ENCODE data around the gene MEGF9. TPM values are rescaled to one million over a fixed set of nuclear protein-coding genes. Genes with fewer than 3 reads are reported as not detected.

Gene MEGF9
- total and polyA plus RNA-seq, 2 donors (not counting 3 experiments of a cell fraction or from before 2014, with no cell fraction given), result 4.0 to 13.0 TPM

DNA sequence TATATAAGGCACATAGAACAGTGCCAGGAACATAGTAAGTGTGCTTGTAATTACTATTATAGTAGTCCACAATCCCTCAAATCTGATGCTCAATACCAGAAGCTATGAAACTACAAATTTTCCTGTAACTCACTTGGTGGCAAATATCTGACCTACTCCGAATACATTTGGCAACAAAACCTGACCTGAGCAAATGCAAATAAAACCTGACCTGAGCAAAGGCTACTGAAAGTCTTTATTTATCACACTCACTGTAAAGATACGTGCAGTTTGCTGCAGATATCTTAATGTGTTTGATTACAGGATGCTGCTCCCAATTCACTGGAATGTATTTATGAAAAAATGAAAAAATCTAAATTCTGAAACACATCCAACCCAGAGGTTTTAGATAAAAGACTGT, 7.1 kb downstream of the MEGF9 start:
- no peak overlapping the region for H3K9ac ChIP-seq (replicated peaks; ENCODE audit: extremely low read depth, insufficient read depth, low read length)
- no peak overlapping the region for H3K4me2 ChIP-seq (ENCODE audit: insufficient read depth, low read length)
- no peaks in the 10 kb centered on the region for H3K9me3 ChIP-seq (replicated peaks; ENCODE audit: control insufficient read depth, insufficient read depth, low read length)
- DNase-seq (ENCODE audit: low read depth, low spot score) (no peak), FAIRE-seq (no peak)
- H3K4me1 ChIP-seq (ENCODE audit: control insufficient read depth, extremely low read depth, insufficient read depth, low read length), result peaks cover 3% of the 10 kb centered on the region
- no peak overlapping the region for H3K4me3 ChIP-seq (replicated peaks in 1 of 3; ENCODE audit: insufficient read depth in 1 of 3, low read depth in 1 of 3, low read length in 3 of 3)
- POLR2A ChIA-PET, result interaction anchor here (0.6 kb wide), 1 partner anchor 52 kb away, joined by 3 read pairs; no protein-coding TSS in a partner anchor
- H3K27ac ChIP-seq (ENCODE audit: insufficient read depth, low read depth, low read length), result no peak overlapping the region
- intact Hi-C loops (cut with micrococcal nuclease) (no loop called here), dilution Hi-C loops (cut with MboI; ENCODE audit: extremely low pct_ligation_motif_present, low sequenced_read_pairs) (no loop called here)
- CTCF ChIA-PET, result interaction anchor here (0.7 to 1.6 kb wide), 4 partner anchors 10 to 39 kb away, joined by 3 read pairs; no protein-coding TSS in a partner anchor
- H3K9me1 ChIP-seq (replicated peaks; ENCODE audit: control insufficient read depth, extremely low read depth, insufficient read depth, low read length), result no peaks in the 10 kb centered on the region
- H3K79me2 ChIP-seq (ENCODE audit: control insufficient read depth, insufficient read depth, low read length), result no peaks in the 10 kb centered on the region
- no TSS peak for BruUV-seq (replicated peaks)
- no peaks in the 10 kb centered on the region for H3K36me3 ChIP-seq (ENCODE audit: control insufficient read depth in 2 of 2, extremely low read depth in 1 of 2, insufficient read depth in 2 of 2, low read length in 2 of 2)
- H2AFZ ChIP-seq (ENCODE audit: low read depth, low read length), result no peak overlapping the region
- H3K27me3 ChIP-seq (ENCODE audit: control insufficient read depth in 2 of 2, insufficient read depth in 2 of 2, low read length in 2 of 2), result no peaks in the 10 kb centered on the region
- no peak for TF ChIP-seq JUN (IDR thresholded peaks at IDR 0.05; ENCODE audit: borderline replicate concordance, insufficient read depth, insufficient read length, low read depth)
- TF ChIP-seq, protein P1, sequence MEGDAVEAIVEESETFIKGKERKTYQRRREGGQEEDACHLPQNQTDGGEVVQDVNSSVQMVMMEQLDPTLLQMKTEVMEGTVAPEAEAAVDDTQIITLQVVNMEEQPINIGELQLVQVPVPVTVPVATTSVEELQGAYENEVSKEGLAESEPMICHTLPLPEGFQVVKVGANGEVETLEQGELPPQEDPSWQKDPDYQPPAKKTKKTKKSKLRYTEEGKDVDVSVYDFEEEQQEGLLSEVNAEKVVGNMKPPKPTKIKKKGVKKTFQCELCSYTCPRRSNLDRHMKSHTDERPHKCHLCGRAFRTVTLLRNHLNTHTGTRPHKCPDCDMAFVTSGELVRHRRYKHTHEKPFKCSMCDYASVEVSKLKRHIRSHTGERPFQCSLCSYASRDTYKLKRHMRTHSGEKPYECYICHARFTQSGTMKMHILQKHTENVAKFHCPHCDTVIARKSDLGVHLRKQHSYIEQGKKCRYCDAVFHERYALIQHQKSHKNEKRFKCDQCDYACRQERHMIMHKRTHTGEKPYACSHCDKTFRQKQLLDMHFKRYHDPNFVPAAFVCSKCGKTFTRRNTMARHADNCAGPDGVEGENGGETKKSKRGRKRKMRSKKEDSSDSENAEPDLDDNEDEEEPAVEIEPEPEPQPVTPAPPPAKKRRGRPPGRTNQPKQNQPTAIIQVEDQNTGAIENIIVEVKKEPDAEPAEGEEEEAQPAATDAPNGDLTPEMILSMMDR (IDR thresholded peaks at IDR 0.05; ENCODE audit: extremely low read depth in 1 of 2, insufficient read depth in 1 of 2, low read depth in 1 of 2, low read length in 2 of 2), result no peak
- no peak for TF ChIP-seq EZH2 (IDR thresholded peaks at IDR 0.05; ENCODE audit: borderline replicate concordance, low read depth, low read length, severe bottlenecking)
- no peak for TF ChIP-seq POLR2A (IDR thresholded peaks at IDR 0.05; ENCODE audit: low read depth, low read length)
- TF ChIP-seq GATA2 (IDR thresholded peaks at IDR 0.05; ENCODE audit: insufficient read depth, insufficient read length, low read depth, low read length), result no peak
- TF ChIP-seq POLR2AphosphoS5 (IDR thresholded peaks at IDR 0.05; ENCODE audit: insufficient read depth, low read depth, low read length), result no peak
- TF ChIP-seq, protein P2, sequence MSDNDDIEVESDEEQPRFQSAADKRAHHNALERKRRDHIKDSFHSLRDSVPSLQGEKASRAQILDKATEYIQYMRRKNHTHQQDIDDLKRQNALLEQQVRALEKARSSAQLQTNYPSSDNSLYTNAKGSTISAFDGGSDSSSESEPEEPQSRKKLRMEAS (IDR thresholded peaks at IDR 0.05; ENCODE audit: insufficient read depth, insufficient read length), result no peak
- H4K20me1 ChIP-seq (replicated peaks; ENCODE audit: control insufficient read depth, extremely low read depth, insufficient read depth, low read length), result no peaks in the 10 kb centered on the region
